ENCODE measurements around the gene NEK8. TPM values are rescaled to one million over a fixed set of nuclear protein-coding genes. Genes with fewer than 3 reads are reported as not detected.
"Not testable (repeated sequence)": the region's sequence is repeated elsewhere in the genome, so short reads cannot be mapped to it uniquely, and the experiment has no call there.

NEK8 gene
- total RNA-seq, 1 donor from 2014 or later, result 1.4 TPM

DNA sequence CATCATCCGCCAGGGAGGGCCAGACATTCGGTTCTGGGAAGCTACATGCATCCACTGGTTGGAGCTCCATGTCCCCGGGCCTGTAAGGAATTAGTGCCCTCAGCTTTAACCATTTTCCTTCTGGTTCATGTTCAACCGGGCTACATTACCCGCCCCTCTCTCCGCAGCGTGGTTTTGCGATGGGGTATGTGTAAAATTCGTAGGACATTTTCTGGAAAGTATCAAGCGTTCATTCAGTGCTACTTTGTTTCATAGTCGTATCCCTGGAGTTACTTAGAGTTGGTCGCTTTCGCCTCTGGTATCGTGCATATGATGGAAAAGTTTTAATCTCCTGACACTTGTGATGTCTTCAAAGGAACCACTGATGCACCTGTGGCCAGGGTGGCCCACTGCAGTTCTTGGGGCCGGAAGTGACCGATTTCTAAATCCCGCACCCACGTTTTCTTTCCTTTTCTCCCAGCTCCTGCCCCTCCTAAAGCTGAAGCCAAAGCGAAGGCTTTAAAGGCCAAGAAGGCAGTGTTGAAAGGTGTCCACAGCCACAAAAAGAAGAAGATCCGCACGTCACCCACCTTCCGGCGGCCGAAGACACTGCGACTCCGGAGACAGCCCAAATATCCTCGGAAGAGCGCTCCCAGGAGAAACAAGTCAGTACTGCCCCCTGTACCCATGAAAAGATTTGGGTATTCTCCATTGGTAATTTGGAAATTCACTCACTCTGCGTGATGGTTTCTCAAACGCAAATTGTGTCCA lies 8.2 kb upstream of the NEK8 start:
- H3K27ac ChIP-seq (replicated peaks), result peak overlapping the region; percentile 86
- H3K4me3 ChIP-seq, result peak overlapping the region; percentile 82
- DNase-seq, result no peak
- peaks cover 19% of the 10 kb centered on the region for H3K27me3 ChIP-seq (ENCODE audit: low read depth)
- H3K36me3 ChIP-seq, result peaks cover 41% of the 10 kb centered on the region
- intact Hi-C loops (cut with micrococcal nuclease), result no loop called here
- peaks cover 78% of the 10 kb centered on the region for H3K4me1 ChIP-seq
- H3K9me3 ChIP-seq (replicated peaks), result no peaks in the 10 kb centered on the region
- TF ChIP-seq, protein P1, sequence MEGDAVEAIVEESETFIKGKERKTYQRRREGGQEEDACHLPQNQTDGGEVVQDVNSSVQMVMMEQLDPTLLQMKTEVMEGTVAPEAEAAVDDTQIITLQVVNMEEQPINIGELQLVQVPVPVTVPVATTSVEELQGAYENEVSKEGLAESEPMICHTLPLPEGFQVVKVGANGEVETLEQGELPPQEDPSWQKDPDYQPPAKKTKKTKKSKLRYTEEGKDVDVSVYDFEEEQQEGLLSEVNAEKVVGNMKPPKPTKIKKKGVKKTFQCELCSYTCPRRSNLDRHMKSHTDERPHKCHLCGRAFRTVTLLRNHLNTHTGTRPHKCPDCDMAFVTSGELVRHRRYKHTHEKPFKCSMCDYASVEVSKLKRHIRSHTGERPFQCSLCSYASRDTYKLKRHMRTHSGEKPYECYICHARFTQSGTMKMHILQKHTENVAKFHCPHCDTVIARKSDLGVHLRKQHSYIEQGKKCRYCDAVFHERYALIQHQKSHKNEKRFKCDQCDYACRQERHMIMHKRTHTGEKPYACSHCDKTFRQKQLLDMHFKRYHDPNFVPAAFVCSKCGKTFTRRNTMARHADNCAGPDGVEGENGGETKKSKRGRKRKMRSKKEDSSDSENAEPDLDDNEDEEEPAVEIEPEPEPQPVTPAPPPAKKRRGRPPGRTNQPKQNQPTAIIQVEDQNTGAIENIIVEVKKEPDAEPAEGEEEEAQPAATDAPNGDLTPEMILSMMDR (IDR thresholded peaks at IDR 0.05; ENCODE audit: borderline replicate concordance), result no peak

DNA sequence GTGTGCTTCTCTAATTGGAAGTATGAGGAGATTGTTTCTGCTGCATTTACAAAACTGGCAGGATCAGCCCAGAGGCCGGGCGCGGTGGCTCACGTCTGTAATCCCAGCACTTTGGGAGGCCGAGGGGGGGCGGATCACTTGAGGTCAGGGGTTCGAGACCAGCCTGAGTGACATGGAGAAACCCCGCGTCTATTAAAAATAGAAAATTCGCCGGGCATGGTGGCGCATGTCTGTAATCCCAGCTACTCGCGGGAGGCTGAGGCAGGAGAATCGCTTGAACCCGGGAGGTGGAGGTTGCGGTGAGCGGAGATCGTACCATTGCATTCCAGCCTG lies 7.6 kb upstream of the NEK8 start:
- peak overlapping the region; percentile 82 for H3K4me3 ChIP-seq
- H3K9me3 ChIP-seq (replicated peaks); H3K27ac ChIP-seq (replicated peaks); DNase-seq; intact Hi-C loops (cut with micrococcal nuclease): not testable (repeated sequence)
- H3K36me3 ChIP-seq, result peaks cover 41% of the 10 kb centered on the region
- peaks cover 80% of the 10 kb centered on the region for H3K4me1 ChIP-seq
- H3K27me3 ChIP-seq (ENCODE audit: low read depth), result peaks cover 19% of the 10 kb centered on the region

DNA sequence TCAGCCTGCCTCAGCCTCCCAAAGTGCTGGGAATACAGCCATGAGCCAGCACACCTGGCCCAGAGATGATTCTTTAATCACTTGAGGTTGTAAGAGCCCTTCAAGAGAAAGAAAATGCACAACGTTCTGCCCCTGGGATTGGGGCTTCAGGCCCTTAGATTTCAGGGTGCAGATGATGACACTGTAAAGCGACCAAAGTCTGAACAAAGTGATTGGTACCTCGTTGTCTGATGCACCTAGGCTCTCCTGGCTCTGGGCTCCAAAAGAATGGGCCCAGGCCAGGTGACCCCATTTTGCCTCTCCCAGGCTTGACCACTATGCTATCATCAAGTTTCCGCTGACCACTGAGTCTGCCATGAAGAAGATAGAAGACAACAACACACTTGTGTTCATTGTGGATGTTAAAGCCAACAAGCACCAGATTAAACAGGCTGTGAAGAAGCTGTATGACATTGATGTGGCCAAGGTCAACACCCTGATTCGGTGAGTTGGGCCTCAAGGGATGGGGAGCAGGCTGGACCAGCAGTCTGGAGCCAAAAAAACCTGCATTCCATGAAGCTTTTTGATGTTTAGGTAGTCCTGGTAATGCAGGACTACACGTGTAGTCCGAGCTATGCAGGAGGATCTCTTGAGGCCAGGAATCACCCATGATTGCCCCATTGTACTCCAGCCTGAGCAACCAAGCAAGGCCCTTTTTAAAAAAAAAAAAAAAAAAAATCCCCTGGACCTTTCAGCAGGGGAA lies 6.0 kb upstream of the NEK8 start:
- Histone ChIP-seq H3K4me1 (peaks cover 76% of the 10 kb centered on the region), H3K9me3 (replicated peaks) (no peaks in the 10 kb centered on the region), H3K27ac (replicated peaks) (no peak overlapping the region), H3K36me3 (peaks cover 41% of the 10 kb centered on the region), H3K4me3 (no peak overlapping the region), H3K27me3 (ENCODE audit: low read depth) (peaks cover 7% of the 10 kb centered on the region)
- TF ChIP-seq, protein P1 (IDR thresholded peaks at IDR 0.05; ENCODE audit: borderline replicate concordance), result no peak
- no peak for DNase-seq
- intact Hi-C loops (cut with micrococcal nuclease), result no loop called here

DNA sequence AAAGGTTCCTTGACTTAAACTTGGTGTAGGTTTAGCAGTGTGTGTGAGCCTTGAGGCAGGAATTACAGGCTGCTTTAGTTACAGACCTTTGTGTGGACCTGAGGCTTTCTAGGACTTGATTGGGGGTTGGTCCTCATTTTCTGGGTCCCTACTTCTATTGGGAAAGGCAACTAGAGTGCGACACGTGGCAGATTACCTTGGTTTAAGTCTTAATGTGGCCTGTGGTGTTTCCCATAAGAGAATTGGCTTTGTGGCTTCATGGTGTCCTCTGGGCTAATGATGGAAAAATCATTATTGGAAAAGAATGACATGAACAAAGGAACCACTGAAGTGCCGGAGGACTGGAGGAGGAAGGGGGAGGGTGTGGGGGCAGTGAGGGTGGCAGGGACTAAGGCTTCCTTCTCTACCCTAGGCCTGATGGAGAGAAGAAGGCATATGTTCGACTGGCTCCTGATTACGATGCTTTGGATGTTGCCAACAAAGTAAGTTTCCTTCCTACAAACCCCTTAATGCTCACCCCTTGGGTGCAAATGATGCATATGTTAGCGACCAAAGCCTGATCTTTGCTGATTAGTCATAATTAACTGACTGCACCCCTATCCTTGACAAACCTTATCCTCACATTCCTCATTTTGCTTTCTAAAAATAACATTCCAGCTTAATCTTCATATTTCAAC lies 5.3 kb upstream of the NEK8 start:
- Histone ChIP-seq H3K27me3 (ENCODE audit: low read depth) (no peaks in the 10 kb centered on the region), H3K9me3 (replicated peaks) (no peaks in the 10 kb centered on the region), H3K27ac (replicated peaks) (no peak overlapping the region), H3K4me1 (peaks cover 76% of the 10 kb centered on the region), H3K4me3 (no peak overlapping the region), H3K36me3 (peaks cover 41% of the 10 kb centered on the region)
- intact Hi-C loops (cut with micrococcal nuclease), result no loop called here
- no peak for DNase-seq
- TF ChIP-seq, protein P1 (IDR thresholded peaks at IDR 0.05; ENCODE audit: borderline replicate concordance), result no peak

DNA sequence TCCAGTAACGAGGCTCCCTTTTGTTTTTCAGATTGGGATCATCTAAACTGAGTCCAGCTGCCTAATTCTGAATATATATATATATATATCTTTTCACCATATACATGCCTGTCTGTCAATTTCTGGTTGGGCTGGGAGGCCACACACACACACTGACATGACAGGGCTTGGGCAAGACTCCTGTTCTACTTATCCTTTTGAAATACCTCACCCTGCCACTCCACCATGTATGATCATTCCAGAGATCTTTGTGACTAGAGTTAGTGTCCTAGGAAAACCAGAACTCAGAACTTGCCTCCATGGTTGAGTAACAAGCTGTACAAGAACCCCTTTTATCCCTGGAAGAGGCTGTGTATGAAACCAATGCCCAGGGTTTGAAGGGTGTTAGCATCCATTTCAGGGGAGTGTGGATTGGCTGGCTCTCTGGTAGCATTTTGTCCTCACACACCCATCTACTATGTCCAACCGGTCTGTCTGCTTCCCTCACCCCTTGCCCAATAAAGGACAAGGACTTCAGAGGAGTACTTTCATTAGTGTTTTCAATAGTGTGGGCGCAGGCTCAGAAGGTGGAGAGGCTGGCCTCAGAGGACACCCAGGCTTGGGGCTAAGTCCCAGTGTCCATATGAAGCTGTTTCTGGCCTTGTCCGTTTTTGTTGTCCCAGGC lies 4.6 kb upstream of the NEK8 start:
- intact Hi-C loops (cut with micrococcal nuclease); H3K9me3 ChIP-seq (replicated peaks); H3K27ac ChIP-seq (replicated peaks); DNase-seq; H3K27me3 ChIP-seq (ENCODE audit: low read depth); H3K4me3 ChIP-seq: not testable (repeated sequence)
- H3K4me1 ChIP-seq, result peaks cover 76% of the 10 kb centered on the region
- H3K36me3 ChIP-seq, result peaks cover 41% of the 10 kb centered on the region

DNA sequence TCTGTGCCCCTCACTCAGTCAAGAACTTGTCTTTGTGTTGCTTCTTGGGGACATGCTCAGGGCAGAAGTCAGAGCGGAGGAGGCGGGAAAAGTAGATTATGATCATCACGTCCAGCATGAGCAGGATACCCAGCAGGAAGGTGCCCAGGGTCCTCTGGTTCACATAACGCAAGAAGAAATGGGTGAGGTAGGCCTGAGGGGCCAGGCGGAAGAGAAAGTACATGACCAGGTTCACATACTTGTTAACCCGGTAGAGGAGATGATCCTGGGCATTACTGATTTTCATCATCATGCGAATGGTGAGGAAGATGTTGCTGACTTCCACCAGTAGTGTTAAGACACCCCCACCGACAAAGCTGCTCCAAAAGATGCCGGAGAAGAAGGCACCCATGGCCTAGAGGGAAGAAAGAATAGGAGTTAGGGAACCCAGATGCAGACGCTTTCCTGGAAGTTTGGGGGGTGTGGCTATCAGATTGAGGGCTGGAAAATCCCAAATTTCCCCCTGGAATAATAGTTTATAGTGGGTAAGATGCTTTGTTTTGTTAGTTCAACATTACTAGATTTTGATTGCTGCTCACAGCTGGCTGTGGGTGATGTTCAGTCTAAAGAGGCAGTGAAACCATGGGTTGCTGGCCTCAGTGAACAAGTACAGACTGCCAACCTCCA lies 4.0 kb upstream of the NEK8 start:
- no peak for DNase-seq
- Histone ChIP-seq H3K9me3 (replicated peaks) (no peaks in the 10 kb centered on the region), H3K4me1 (peaks cover 77% of the 10 kb centered on the region), H3K4me3 (no peak overlapping the region), H3K27ac (replicated peaks) (no peak overlapping the region), H3K27me3 (ENCODE audit: low read depth) (no peaks in the 10 kb centered on the region), H3K36me3 (peaks cover 41% of the 10 kb centered on the region)
- TF ChIP-seq, protein P1 (IDR thresholded peaks at IDR 0.05; ENCODE audit: borderline replicate concordance), result no peak
- intact Hi-C loops (cut with micrococcal nuclease), result no loop called here

All from left ventricle myocardium inferior (tissue), 1 donor.